ENCODE data around the gene VIT.

VIT gene

DNA sequence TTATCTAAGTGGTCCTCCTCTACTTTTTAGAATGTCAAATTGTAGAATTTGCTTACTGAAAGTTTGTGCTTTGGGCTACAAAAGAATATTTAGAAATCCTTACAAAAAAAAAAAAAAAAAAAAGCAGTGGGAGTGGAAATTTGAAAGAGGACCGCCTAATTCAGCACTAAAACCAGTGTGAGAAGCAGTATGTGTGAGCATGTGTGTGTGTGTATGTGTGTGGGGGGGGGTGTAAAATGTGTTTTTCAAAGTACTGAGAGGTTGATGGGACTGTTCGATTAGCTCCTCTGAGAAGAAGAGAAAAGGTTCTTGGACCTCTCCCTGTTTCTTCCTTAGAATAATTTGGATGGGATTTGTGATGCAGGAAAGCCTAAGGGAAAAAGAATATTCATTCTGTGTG lies at the start of gene VIT:
TSS of gene VIT (plus strand) at position 175 of the 400 bp plus-strand sequence. CDS start 19,664 bp downstream, outside the sequence.
- TF ChIP-seq, protein P1, sequence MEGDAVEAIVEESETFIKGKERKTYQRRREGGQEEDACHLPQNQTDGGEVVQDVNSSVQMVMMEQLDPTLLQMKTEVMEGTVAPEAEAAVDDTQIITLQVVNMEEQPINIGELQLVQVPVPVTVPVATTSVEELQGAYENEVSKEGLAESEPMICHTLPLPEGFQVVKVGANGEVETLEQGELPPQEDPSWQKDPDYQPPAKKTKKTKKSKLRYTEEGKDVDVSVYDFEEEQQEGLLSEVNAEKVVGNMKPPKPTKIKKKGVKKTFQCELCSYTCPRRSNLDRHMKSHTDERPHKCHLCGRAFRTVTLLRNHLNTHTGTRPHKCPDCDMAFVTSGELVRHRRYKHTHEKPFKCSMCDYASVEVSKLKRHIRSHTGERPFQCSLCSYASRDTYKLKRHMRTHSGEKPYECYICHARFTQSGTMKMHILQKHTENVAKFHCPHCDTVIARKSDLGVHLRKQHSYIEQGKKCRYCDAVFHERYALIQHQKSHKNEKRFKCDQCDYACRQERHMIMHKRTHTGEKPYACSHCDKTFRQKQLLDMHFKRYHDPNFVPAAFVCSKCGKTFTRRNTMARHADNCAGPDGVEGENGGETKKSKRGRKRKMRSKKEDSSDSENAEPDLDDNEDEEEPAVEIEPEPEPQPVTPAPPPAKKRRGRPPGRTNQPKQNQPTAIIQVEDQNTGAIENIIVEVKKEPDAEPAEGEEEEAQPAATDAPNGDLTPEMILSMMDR (conservative IDR thresholded peaks at IDR 0.05; ENCODE audit: low read depth, low read length) = no peak
- peak; percentile 62 for DNase-seq (ENCODE audit: low read depth)
- peak within 1 kb of the TSS; percentile 38 for H3K4me3 ChIP-seq (ENCODE audit: low read depth, low read length)

- no peak overlapping the region for H3K4me3 ChIP-seq (ENCODE audit: low read depth, low read length)
- DNase-seq (ENCODE audit: low read depth) = peak; percentile 76
- TF ChIP-seq, protein P1 (conservative IDR thresholded peaks at IDR 0.05; ENCODE audit: low read depth, low read length) = no peak
Measured at GRCh38 chr2:36650031-36650829, 46.3 kb upstream of the VIT start.

DNA sequence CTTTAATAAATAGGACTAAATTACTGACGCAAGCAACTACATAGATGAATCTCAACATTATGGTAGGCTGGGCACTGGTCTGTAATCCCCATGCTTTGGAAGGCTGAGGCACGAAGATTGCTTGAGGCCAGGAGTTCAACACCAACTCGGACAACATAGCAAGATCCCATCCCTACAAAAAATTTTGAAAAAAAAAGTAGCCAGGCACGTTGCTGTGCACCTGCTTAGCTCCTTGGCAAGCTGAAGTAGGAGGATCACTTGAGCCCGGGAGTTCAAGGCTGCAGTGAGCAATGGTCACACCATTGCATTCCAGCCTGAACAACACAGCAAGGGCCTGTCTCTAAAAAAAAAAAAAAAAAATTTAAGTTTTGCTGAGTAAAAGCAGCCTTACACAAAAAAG lies 43.4 kb upstream of the VIT start:
- no peak for DNase-seq (ENCODE audit: low read depth)
- TF ChIP-seq, protein P1 (conservative IDR thresholded peaks at IDR 0.05; ENCODE audit: low read depth, low read length) = no peak
- no peak overlapping the region for H3K4me3 ChIP-seq (ENCODE audit: low read depth, low read length)

DNA sequence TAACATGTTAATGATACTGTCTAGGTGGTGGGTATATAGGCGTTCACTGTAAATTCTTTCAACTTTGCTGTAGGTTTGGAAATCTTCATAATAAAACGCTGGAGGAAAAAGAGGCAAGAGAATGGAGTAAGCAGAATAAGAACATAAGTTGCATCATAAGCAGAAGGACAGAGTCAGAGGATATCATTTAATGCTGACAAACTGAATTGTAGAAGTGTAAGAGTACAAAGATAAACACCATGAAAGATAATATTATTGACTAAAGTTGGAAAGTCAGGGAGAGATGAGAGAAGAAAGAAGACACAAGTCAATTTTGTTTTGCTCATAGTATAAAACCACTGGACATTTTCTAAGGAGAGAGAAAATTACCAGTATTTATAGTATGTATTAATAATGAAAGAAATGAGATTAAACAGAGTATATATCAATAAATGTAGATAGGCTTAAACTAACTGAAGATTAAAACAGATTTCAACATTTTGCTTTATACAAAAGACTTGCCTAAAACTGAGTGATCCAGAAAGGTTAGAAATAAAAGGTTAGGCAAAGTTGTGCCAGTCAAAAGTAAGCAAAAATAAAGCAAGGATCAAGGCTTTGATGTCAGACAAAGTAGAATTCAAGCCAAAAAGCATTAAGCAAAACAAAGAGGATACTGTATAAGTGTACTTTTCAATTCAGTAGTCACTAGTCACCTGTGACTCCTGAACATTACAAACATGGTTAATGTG lies 42.4 kb upstream of the VIT start:
- DNase-seq (ENCODE audit: low read depth) = no peak
- TF ChIP-seq, protein P1 (conservative IDR thresholded peaks at IDR 0.05; ENCODE audit: low read depth, low read length) = no peak
- H3K4me3 ChIP-seq (ENCODE audit: low read depth, low read length) = no peak overlapping the region

DNA sequence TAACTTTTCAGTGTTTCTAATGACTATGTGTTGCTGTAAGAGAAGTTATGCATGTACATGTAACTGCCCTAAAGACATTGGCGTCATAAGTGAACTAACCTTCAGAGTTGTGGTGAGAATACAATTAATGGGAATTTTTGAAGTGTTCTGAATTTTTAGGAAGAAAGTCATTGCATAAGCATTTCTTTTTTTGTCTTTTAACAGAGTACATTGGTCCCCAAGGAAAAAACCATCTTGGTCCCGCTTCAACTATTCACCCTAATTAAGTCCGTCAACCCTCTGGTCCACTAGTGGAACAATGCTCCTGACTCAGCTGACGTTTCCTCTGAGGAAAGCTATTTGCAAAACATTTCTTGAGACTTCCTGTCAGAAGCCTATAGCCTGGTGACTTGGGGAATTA lies 41.1 kb upstream of the VIT start:
- no peak for DNase-seq (ENCODE audit: low read depth)
- TF ChIP-seq, protein P1 (conservative IDR thresholded peaks at IDR 0.05; ENCODE audit: low read depth, low read length) = no peak

GRCh38 chr2:36657703-36658102 lies 38.8 kb upstream of the VIT start:
- H3K4me3 ChIP-seq (ENCODE audit: low read depth, low read length) = no peak overlapping the region
- no peak for DNase-seq (ENCODE audit: low read depth)
- TF ChIP-seq, protein P1 (conservative IDR thresholded peaks at IDR 0.05; ENCODE audit: low read depth, low read length) = no peak

More for the DNA sequence above, 41.1 kb upstream of the VIT start:
- H3K4me3 ChIP-seq (ENCODE audit: low read depth, low read length) = no peak overlapping the region
